NCI-H345 (cell line): Measurements from ENCODE around the gene SUN1.

Source experiments
- DNase-seq: peaks from one replicate; lab custom pipeline; 2025; lab: John Stamatoyannopoulos, UW

SUN1 gene

DNA sequence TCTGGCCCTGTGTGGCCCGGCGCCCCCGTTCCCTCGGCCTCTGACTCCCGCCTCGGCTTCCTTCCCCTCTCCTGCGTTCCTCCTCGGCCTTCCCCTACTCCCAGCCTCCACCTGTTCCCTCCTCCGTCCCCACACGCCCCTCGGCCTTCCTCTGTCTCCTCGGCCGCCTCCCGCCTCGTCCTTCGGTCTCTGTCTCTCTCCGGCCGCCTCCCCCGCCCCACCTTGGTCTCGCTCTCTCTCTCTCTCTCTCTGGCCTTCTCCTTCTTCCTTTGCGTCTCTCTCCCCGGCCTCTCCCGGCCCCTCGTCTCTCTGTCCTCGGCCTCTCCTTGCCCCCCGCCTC, 44.7 kb downstream of the SUN1 start:
- no peak for DNase-seq

DNA sequence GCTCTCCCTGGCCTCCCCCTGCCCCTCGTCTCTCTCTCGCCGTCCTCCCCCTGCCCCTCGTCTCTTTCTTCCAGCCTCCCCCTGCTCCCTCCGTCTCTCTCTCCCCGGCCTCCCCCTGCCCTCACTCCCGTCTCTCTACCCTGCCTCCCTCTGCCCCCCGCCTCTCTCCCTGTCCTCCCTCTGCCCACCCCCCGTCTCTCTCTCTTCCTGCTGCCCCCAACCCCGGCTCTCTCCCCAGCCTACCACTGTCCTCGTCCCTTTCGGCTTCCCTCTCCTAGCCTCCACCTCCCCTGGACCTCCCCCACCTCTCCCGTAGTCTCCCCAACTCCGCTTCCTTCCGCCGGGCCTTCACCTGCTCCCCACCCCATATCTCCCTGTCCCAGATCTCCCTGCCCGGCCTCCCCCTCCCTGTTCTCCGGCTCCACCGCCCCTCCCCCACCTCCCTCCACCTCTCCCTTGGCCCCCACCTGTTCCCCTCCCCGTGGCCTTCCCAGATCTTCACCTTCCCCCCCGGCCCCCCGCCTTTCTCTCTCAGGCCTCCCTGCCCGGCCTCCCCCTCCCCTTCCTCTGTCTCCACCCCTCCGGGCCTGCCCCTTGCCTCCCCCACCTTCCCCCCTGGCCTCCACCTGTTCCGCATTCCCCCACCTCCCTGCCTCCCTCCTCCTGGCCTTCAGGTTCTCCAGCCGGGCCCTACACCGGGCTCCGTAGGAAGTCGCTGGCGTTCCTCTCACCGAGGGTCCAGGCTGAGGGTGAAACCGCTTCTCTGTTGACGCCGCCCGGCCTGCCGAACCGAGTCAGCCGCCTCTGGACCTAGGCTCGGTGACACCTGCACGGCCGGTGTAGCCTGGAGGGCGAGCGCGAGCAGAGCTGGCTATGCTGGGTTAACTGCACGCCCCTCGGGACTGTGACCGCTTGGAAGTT, 45.3 kb downstream of the SUN1 start:
- DNase-seq = no peak

DNA sequence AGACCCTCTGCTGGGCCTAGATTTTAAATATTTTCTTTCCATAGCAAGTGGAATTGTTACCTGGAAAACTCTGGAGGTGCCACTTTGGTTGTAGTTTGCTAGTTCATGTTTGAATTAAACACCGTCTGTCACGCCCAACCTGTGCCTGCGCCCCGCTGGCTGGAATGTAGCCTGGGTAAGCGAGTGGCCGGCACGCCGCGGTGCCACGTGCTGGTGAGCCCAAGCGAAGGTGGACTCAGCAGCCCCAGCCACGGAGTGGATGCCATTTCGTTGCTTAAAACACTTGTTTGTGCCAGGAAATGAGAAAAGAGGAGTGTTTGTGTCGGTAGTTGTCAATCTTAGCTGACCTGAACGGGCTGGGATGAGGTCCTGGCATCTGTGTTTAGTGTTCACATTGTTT, 46.8 kb downstream of the SUN1 start:
- no peak for DNase-seq

DNA sequence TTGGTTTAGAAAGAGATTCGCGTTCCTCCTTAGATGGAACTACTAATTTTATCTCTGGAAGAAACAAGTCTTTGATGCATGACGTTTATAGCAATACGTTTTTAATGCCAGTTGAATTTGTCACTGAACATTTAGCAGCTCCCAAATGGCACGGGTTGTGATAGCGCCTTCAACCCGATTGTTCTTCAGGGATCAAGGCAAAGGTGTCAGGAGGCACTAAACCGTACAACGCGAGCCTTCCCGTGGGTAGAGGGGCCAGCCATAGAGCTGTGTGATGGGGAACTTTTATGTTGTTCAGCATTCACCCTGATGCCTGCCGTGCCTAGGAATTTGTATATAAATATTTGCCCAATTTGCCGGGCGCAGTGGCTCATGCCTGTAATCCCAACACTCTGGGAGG, 47.4 kb downstream of the SUN1 start:
- no peak for DNase-seq

DNA sequence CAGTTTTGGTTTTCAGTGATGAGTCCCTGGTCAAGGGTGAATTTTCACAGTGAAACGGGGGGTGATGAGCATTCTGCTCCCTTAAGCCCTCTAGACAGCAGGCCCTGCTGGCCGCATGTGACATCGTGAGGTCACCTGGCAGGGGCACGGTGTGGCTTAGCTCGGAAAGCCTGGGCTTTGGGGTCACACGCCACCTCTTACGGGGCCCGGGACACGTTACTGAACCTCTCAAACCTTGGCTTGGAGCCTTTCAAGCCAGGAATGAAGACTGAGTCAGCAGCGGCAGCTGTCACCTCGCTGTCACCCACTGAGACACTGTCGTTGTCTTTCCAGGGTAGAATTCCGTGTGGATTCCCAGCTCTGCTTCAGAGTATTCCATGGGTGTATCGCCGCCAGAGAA, 48.2 kb downstream of the SUN1 start:
- DNase-seq = no peak

DNA sequence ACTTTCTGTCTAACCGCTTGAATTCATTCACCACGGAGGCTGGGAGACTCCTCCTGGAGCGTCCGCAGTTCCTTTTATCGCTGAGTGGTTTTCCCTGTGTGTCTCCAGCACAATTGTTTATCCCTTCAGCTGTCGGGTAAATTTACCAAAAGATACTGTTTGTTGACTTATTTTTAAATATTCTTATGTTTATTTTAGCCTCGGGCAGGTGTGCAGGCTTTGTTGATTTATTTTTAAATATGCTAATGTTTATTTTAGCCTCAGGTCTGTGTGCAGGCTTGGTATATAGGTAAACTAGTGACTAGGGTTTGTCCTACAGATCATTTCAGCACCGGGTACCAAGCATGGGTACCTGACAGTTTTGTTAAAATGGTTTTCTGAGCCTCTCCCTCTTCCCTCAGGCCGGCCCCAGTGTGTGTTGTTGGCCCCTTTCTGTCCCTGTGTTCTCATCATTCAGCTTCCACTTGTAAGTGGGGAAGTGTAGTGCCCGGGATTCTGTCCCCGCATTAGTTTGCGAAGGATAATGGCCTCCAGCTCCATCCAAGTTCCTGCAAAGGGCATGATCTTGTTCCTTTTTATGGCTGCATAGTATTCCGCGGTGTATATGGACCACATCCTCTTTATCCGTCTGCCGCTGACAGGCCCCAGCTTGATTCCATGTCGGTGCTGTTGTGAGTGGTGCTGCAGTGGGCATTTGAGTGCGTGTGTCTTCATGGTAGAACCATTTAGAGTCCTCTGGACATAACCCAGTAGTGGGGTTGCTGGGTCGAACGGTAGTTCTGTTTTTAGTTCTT, 49.4 kb downstream of the SUN1 start:
- peak; percentile 38 for DNase-seq

DNA sequence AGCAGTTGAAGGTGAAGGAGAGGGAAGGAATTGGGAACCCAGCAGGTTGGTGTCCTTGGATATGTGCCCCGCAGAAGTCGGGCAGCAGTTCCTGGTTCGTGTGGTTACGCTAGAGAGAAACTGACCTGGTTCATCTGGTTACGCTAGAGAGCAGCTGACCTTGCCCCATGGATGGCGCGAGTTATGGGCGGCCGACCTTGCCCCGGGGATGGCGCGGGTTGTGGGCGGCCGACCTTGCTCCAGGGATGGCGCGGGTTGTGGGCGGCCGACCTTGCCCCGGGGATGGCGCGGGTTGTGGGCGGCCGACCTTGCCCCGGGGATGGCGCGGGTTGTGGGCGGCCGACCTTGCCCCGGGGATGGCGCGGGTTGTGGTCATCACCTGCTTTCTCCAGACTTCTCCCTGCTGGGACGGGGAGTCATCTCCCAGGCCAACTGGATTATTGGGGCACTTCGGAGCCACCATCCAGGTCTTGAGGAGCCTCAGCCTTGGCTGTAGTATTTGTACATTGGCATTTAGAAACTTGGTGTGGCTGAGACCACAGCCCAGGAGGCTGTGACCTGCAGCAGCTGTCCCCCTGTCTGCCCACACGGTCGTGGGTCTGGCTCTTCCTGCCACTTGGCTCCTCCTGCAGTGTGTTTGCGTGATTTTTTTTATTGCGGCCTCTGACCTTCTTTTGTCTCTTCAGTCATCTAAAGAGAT, 50.2 kb downstream of the SUN1 start:
- no peak for DNase-seq

DNA sequence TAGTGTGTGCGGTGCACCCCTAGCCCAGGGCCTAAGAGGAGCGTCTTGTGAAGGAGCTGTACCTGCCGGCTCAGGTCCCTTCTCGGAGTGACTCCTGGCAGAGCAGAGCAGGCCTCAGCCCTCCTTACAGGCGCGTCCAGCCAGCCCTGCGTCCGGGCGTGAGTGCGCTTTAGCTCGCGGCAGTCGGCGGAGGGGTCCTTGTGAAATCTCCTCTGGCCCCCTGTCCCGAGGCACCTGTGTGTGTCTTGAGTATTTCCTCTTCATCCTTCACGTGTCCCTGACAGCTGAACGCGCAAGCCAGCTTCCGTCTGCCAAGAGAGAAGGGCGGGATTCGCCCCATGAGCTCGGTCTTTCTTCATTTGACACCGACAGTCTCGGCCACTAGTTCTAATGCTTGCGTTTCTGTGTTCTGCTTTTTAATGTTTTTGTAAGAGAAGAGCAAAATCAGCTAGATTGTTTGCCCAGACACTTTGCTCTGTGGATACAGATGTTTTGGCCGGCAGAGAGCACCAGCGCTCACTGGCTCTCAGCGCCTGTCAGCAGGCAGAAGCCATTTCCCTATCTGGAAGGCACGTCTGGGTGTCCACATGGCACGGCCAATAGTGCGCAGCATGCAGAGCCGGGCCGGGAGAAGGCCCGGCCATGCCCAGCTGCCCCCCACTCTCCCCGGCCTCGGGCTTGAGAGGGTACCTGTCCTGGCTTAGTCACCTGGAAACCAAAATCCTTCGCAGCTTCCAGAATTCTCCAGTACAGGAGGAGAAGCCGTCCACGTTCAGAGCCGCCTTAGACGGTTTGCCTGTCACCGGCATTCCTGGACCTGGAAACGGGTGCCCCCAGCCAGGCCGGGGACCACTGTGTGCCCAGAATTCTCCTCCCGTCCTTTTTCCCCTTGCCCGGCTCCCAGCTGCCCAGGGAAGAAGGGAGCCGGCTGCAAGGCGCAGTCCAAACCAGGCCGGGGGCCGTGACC, 51.1 kb downstream of the SUN1 start:
- no peak for DNase-seq

DNA sequence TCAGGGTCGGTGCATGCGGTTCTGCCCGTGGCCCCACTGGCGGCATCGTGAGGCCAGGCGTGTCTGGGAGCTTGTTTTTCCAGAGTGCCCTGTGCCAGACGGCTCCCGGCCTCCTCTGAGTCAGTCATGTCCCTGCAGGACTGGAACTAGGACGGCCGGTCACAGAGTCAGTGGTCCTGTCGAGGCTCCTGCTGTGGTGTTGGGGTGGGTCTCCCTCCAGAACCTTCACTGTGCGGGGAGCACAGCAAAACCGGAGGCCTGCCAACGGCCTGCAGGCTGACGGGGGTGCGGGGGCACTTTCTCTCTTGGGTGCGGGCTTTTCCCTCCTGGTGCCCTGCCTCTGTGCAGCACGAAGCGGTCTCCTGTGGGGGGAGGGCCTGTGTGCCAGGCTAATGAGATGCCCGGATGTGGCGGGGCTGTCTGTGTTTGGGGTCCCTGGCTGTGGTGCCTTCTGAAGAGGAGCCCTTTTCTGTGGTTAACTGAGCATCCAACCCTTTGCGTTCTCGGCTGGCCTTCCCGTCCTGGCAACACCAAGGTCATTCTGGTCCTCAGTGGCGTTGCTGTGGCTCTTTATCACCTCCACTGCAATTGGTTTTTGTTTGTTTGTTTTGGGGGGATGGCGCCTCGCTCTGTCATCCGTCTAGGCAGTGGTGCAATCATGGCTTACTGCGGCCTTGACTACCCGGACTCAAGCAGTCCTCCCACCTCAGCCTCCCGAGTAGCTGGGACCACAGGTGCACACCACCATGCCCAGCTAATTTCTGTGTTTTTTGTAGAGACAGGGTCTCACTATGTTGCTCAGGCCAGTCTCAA, 52.1 kb downstream of the SUN1 start:
- no peak for DNase-seq

DNA sequence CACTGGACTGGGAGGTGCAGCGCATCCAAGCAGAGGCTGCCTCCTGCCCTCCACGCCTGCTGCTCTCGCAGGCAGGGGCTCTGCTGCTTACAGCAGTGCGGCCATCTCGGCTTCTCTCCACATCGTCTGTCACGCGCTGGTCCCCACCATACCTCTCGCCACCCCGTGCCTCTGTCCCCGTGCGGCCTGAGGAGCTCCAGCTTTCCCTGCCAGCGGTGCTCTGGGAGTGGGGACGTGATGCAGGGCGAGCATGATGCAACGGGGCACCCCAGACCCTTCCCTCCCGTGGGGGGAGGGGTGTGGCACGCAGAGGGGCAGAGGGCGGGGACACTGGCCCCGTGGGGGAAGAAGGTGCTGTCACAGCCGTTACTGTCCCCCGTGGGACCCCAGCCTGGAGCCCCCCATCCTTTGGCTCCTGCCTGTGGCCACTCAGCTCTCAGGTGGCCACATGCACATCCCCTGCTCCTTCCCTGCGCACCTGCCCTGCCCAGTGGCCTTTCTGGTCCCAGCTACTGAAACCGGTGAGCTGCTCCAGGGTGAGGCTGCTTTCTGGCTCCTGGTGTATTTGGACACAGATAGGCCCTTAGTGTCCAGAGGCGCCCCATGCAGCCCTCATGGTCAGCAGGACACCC, 53.1 kb downstream of the SUN1 start:
- DNase-seq = no peak

DNA sequence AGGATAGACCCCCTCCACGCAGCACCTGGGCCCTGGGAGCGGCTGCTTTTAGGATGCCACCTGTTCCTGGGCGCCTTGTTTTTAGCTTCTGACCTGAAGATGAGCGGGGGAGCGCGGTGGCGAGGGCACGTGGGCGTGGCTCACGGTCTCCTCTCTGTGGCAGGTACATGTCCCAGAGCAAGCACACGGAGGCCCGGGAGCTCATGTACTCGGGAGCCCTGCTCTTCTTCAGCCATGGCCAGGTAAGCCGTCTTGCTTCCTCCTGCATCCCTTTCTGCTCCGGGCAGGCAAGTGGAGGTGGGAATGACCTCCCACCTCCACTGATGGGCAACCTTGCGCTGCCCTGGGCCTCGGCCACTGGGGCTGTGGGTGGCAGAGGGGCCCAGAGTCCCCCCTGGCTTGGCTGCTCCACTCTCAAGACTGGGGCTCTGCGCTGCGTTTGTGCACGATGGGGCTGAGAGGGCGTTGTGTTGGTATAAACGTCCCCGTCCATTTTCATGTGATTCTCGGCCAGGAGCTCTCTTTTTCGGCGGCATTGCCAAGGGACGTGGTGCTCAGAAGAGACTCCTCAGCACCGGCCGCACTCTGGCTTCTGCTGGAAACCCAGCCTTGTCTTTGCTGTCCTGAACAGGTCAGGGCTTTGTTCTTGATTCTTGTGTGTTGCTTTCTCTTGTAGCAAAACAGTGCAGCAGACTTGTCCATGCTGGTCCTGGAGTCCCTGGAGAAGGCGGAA, 53.8 kb downstream of the SUN1 start:
- no peak for DNase-seq

DNA sequence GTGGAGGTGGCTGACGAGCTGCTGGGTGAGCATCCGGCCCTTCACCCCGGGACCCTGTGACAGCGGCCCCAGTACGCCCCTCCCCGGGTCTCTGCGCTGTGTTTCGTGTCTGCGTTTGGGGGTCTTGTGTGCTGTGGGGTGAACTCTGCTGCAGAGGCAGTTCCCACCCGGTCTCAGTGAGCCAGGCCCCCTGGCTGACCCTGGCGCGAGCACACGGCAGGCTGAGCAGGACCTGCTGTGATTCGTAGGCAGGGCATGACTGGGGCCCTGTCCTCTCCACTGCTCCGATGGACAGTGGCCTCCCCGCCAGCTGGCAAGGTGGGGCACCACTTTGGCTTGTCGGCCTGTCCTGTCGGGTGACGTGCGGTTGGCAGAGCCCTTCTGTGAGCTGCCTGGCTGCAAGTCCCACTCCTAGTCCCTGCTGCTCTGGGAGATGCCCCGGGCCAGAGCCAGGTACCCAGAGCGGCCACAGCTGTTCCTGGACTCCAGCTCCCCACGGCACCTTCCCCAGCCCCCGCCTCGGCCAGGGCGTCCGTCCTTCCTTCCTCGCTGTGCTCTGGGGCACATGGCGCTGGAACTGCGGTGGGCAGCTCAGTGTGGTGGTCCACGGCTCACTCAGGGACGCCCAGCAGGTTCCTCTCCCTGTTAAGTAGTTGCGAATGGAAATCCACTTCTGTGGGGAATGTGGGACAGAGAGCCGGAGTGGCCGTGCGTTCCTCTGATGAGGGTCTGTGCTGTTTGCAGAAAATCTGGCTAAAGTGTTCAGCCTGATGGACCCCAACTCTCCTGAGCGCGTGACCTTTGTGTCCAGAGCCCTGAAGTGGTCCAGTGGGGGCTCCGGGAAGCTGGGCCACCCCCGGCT, 54.6 kb downstream of the SUN1 start:
- DNase-seq = no peak

DNA sequence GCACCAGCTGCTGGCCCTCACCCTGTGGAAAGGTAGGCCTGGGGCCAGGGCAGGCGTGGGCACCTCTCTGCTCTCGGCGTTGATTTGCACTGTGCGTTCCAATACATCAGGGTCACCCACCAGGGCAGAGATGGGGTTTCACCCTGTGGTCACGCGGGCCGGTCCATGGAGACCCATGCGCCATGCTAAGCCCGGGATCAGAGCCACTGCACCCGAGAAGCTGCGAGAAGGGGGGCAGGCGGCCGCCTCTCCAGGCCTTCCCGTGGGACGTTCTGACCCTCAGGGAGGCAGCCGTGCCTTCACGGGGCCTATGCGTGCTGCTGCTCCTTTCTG, 55.2 kb downstream of the SUN1 start:
- no peak for DNase-seq

DNA sequence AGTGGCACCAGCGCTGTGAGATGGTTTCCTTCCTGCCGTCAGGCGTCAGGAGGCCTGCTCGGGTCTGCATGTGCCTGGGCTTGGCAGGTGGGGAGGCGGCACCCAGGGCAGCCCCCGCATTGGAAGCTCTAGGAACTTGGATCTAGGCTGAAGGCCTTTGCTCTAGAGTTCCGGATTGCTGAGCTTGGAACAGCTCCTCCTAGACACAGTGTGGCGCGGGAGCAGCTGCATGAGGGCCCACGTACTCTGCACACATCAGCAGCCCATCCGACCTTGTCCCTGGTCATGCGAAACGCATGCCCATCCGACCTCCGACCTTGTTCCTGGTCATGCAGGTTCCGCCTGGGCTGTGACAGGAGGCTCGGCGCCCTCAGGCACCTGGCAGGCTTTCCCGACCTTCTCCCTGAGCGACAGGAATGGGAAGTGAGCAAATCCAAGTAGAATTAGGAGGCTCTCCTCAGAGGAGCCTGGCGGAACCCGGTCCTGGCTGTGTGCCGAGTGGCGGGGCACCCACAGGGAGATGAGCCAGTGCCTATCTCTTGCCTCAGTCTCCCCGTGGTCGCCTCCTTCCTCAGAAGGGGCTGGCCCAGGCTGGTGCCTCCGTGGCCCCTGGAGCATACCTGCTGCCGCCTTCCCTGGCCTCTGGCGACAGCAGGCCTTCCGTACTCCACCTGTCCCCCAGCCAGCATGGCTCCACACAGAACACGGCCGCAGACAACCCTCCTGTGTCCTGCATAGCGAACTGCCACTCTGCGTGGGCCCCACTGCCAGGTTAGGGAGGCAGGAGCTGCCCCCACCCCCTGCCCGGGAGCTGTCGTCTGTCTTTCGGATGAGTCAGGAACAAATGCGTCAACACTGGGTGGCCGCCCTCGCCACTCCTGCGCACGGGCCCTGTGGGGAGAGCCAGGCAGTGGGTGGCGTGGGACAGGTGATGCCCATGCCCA, 56.1 kb downstream of the SUN1 start:
- DNase-seq = no peak

DNA sequence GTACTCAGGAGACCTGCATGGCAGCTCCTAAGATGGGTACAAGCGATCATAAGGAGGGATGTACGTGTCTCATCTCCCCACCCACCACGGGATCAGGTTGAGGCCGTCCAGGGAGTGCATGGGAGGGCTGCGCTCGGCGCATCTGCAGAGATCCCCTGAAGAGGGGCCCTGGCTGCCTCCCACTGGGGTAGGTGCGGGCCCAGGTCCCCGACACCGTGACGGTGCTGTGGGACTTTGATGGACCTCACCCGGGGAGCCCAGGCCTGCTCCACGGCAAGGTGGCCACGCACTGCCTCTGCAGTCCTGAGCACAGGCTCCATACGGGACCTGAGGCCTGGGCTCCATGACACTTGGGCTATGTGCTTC, 56.7 kb downstream of the SUN1 start:
- DNase-seq = no peak

DNA sequence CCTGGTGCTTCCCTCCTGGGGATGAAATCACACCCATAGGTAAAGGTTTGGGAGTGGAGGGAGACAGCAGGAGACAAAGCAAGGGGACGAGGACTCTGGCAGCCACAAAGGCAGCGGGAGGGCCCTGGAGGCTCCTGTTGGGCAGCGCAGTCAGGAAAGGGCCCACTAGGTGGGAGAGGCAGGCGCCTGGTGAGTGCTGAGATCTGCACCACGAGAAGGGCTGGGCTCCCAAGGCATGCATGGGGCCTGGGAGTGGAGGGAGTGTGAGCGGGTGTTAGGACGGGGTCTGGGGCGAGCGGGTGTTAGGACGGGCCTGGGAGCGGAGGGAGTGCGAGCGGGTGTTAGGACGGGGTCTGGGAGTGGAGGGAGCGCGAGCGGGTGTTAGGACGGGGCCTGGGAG, 57.1 kb downstream of the SUN1 start:
- DNase-seq = no peak

DNA sequence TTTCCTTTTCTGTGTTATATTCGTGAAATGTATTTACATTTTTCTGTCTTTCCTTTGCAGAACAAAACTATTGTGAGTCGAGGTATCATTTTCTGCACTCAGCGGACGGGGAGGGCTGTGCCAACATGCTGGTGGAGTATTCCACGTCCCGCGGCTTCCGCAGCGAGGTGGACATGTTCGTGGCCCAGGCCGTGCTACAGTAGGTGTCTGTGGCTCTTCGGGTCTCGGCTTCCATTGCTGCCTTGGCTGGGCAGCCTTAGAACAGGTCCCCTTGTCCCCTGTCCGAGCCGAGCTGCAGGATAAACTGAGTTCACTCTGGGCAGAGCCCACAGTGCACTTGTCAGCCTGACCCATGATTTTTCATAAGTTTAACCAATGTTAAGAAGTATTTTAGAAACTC, 58.6 kb downstream of the SUN1 start:
- no peak for DNase-seq

DNA sequence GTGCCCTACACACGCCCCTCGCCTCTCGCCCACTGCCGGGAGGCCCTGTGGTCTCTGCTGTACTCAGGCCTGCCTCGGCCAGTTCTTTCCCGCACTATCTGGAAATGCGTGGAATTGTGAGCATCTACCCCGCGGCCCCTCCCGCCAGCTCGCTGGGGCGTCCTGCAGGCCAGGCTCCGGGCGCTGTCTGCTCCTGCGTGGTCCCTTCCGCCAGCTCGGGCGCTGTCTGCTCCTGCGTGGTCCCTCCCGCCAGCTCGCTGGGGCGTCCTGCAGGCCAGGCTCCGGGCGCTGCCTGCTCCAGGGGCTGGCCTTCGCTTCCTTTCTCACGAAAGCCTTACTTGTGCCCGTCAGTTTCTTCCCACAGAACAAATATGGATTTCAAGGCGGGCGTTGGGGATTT, 59.0 kb downstream of the SUN1 start:
- DNase-seq = no peak
